GM21381 (cell line): ENCODE results near the gene NSL1.

Experiments used
- ATAC-seq: cut with Tn5 transposase; IDR thresholded peaks from one replicate; pipeline ENCODE4 v1.9.1; 2021; ENCODE audit warnings: mild to moderate bottlenecking, moderate library complexity; ENCODE audit not compliant: unreplicated experiment

Gene NSL1

GRCh38 chr1:212688341-212689047 is 103.1 kb downstream of the NSL1 start:
- no peak for ATAC-seq

- no peak for ATAC-seq
Measured at GRCh38 chr1:212687811-212688210, 103.8 kb downstream of the NSL1 start.

DNA sequence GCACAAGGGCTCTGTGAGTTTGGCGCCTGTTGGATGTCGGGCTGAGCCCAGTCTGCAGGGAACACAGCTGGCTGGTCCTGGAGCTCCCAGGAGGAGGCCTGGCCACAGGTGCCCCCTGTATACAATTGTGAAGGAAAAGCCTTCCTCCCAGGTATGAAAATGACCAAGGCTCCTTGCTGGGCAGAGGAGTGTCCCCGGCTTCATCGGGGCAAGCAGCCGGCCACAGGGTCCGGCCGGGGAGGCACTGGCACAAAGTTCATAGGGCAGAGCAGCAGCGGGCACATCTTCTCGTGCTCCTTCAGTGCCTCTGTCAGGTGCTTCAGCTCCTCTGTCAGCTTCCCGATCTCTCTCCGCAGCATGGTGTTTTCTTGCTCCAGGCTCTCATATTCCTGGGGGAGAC is 105.0 kb downstream of the NSL1 start:
- no peak for ATAC-seq

DNA sequence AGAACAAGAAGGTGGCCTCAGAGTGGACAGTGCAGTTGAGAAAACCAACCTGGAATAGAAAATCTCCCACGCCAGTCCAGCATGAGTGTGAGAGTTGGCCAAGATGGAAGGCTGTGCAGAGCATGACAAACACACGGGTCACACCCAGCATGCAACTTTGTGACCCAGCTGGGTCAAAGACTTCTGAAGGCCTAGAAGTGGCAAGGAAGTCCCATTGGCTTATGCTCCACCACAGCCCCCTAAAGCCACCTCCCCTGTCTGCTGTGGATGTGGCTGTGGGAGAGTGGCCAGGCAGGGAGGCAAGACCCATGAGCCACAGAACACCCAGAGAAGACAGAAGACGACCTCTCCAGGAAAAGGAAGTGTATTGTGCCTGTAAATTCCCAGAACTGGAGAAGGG is 105.5 kb downstream of the NSL1 start:
- ATAC-seq = no peak

DNA sequence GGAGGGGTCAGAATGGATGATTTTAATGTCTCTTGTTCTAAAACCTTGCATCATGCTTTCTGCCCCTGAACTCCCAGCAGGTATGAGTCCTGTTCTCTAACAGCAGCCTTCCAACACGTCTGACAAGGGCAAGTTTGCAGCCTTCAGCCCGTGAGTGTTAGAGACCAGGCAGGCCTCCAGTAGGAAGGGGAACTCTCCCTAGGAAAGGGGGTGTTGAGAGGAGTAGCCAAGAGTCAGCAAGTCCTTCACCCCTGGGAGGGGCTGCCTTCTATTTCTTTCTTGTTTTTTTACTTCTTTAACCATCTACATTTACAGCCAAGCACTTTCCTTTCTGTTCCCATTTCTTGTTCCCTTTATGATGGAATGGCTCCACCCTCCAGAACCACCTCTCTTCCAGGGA is 106.1 kb downstream of the NSL1 start:
- ATAC-seq = no peak

GRCh38 chr1:212684521-212685090 is 107.0 kb downstream of the NSL1 start:
- no peak for ATAC-seq

DNA sequence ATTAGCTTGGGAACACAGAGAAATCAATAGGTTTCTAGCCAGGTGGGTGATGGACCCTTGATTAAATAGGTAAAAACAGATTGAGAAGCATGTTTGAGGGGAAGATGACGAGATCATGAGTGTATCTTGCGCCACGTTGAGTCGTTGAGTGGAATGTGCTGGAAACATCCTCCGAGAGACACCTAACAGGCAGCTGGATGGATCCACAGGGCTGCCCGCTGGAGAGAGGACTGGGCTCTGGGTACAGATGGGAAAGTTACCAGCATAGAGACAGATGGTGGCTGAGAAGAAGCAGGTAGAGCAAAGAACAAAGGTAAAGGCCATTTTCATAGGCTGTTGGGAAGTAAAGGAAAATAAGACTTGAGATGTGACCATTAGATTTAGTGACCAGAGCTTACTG is 107.5 kb downstream of the NSL1 start:
- no peak for ATAC-seq

- peak; percentile 70 for ATAC-seq
Measured at GRCh38 chr1:212683357-212683722, 108.2 kb downstream of the NSL1 start.

DNA sequence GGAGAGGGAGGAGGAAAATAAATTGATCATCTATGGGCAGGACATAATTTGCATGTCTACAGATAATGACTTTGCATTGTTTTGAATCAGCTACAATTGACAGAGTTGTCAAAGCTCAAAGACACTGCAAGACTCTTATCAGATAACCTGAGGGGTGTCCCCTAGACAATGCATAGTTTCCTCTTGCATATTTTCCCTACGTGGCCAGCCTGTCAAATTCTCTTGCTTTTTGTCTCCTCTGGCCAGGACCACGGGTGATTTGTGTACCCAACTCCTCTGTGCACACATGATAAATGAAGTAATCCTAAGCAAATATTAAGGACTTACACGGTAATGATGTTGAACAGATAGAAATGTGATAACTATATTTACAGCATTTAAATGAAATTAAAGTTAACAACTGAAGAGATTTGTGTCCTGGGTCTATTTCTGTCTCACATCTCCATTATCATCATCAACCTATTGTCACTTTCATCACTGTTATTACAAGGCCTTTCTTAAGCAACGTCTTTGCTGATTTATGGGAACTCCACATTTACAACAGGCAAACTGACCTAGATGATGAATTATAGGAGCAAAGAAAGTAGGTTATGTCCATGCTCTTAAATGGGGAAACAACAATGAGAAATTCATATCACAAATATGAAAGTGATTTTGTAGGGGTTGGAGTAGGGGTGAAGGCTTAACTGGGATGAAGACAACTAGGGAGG is 110.7 kb downstream of the NSL1 start:
- ATAC-seq = no peak

DNA sequence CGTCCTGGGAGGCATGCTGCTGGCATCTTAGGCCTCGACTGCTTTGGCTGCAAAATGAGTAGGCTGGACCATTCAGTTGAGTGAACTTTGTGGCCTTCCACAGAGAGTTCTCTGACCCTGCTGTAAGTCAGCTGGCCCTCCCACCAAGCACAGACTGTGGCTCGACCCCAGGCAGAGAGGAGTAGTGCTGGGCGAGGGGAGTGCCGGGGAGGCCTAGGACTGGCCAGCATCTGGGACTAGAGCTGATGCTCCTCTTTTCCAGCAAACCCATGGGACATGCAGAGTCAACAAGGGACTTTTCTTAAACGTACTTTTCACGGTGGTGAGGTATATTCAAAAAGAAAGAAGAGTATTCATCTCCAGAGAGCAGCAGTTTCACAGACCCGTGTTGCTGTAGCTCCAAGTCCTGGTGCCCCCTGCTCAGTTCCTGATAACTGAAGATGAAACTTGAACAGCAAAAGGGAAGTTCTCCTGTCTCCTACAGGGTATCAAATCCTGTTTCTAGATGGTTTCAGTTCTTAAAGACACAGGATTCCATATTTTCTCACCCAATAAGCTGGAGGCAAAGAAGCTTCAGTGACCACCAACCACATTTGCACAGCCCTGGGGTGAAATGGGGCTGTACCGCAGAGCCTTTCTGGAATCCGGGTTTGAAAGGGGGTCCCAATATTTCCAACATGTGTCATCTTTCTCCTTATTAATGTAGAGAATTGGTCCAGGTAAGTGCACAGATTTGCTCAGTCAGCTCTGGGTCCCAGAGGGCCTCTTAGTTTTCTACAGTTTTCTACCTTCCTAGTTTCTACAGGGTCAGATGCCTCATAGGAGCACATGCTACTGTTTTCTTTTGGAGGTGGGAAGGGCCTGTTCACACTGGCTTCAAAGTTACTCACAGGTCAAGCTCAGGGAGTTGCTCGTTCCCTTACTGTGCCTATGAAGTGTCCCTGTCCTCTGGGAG is 112.8 kb downstream of the NSL1 start:
- ATAC-seq = peak; percentile 57

DNA sequence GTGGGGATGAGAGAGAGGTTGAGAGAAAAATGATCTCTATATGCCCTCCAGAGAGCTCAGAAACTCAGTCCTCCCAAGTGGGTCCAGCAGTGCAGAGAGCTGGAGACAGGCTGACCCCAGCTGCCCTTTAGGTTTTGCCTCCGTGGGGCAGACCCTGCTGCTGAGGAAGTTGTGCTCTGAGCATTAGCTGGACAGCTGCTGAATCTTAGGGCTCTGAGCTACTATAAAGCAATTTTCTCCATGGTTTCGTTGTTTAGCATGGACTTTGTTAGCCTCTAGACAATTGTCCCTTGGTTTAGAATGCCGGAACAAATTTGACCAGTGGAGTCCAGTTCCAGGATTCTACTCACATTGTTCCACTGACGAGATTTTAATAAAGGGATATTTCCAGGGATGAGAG is 114.0 kb downstream of the NSL1 start:
- ATAC-seq = no peak

DNA sequence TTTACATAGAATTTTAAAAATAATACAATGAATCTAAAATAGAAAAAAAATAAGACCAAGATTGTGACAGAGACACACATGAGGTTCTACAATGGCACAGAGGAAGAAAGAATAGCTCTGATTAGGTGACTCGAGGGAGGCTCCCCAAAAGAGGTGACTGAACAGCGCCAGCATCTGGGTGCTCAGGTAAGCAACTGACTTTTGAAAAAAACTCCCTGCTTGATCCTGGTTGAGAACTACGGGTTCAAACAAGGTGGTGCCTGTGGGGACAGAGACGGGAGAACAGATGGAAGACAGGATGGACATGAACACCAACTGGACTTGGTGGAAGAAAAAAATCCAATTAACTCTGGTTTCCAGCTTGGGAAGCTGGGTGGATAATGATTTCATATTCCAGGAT is 114.4 kb downstream of the NSL1 start:
- ATAC-seq = no peak
